ENCODE results near the gene DCAF6.

DNA sequence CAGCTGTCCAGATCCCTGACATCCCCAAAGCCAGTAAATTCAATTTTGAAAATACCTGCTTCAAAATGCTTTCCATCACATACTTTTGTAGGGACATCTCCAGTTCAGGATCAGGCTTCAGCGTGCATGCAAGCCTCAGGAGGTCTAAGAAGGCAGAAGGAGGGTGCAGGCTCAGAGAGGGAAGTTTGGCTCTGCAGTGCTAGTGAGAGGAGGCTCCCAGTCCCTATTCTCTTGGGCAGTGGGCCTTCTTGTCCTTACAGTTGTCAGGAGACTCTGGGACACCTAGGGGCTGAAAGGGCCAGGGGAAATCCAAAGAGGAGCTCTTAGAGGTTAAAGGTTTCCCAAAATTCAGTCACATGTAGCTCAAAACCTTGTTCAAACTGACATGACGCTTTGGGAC, 42.7 kb upstream of the DCAF6 start:
- TF ChIP-seq CTCF (IDR thresholded peaks at IDR 0.05; ENCODE audit: low read length), result no peak
- TF ChIP-seq EZH2 (IDR thresholded peaks at IDR 0.05; ENCODE audit: borderline replicate concordance, low read length), result no peak
